IPS-18c (cell line): Measurements from ENCODE around the gene AGAP3.

ENCODE experiments used
- H3K4me3 ChIP-seq: 2 replicates; pipeline ENCODE4 v1.7.0; 2013; ENCODE audit warnings: low read depth, mild to moderate bottlenecking, low read length, moderate library complexity; ENCODE audit not compliant: insufficient read depth
- H3K9me3 ChIP-seq: one replicate; pipeline ENCODE4 v1.6.1; 2013; ENCODE audit warnings: mild to moderate bottlenecking, low read length, moderate library complexity; ENCODE audit not compliant: control insufficient read depth, insufficient read depth

AGAP3 gene

DNA sequence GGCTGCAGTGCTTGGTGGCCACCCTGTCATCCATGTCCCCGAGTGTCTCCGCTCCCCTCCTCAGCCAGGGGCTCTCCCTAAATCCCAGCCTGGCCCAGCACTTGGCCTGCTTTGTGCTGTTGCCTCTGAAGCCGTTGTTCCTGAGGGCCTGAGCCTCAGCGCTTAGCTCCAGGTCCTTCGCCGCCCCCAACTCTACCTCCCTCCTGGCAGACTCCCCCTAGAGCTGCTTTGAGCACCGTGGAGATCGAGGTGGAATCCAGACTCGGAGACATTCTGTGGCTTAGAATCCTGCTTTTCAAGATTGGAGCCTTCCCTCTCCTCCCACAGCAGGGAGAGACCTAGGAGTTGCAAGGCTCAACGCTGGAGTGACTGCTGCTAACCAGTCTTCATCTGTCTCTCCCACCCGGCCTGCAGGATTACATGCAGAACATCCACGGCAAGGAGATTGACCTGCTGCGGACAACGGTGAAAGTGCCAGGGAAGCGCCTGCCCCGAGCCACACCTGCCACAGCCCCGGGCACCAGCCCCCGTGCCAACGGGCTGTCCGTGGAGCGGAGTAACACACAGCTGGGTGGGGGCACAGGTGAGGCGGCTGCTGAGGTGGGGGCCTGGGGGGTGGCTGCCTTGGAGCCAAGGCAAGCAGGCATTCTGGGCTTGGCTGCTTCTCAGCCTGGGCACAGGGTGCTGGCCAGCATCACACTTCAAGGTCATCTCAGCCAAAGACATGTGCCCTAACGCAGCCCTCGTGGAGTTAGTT lies 47.9 kb downstream of the AGAP3 start:
- no peaks in the 10 kb centered on the region for H3K9me3 ChIP-seq
- H3K4me3 ChIP-seq = no peak overlapping the region

- H3K9me3 ChIP-seq = no peaks in the 10 kb centered on the region
- H3K4me3 ChIP-seq = no peak overlapping the region
Measured at GRCh38 chr7:151134743-151135524, 48.7 kb downstream of the AGAP3 start.

- Histone ChIP-seq H3K9me3 (no peaks in the 10 kb centered on the region), H3K4me3 (no peak overlapping the region)
Measured at GRCh38 chr7:151135525-151135845, 49.2 kb downstream of the AGAP3 start.

DNA sequence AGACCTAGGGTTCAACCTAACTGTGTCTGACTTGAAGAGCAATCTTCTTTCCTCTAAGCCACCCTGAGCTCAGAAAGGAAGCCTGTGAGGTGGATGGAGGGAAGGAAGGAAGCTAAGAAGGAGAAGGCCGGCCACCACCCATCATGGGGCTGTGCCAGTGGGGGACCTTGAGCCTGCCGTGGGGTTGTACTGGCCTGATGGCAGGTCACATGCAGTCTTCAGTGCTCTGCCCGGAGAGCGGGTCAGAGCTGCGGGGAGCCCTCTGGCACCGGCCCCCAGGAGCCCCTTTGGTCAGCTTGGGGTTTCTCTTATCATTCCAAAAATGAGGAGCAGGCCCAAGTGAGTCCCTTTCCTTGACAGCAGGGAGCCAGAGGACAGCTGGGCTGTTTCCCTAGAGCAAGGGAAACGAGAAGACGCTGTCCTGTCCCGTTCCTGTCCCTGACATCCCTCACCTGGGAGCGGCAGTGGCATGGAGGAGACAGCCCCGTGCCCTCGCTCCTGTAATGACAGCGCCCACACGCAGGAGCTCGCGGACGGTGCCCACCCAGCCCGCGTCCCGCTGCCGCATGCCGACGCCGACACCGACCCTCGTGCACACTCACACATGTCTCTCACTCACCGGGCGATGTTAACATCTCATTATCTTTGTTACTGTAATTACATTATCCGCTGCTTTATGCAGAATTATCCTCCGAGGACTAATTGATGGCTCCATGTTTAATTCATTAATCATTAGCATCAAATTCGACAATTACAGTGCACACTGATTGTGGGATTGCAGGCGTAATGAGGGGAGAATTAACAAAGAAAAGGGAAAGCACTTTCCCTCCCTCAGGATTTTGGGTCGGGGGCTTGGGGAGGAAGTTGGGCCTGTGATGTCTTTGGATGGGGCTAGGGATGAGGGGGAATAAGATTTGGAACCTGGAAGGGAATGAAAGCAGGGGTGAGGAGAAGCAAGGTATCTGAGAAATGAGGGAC lies 49.9 kb downstream of the AGAP3 start:
- no peak overlapping the region for H3K4me3 ChIP-seq
- no peaks in the 10 kb centered on the region for H3K9me3 ChIP-seq

- Histone ChIP-seq H3K4me3 (no peak overlapping the region), H3K9me3 (no peaks in the 10 kb centered on the region)
Measured at GRCh38 chr7:151137076-151137675, 50.9 kb downstream of the AGAP3 start.

GRCh38 chr7:151137791-151138152 lies 51.5 kb downstream of the AGAP3 start:
- Histone ChIP-seq H3K9me3 (no peaks in the 10 kb centered on the region), H3K4me3 (no peak overlapping the region)

DNA sequence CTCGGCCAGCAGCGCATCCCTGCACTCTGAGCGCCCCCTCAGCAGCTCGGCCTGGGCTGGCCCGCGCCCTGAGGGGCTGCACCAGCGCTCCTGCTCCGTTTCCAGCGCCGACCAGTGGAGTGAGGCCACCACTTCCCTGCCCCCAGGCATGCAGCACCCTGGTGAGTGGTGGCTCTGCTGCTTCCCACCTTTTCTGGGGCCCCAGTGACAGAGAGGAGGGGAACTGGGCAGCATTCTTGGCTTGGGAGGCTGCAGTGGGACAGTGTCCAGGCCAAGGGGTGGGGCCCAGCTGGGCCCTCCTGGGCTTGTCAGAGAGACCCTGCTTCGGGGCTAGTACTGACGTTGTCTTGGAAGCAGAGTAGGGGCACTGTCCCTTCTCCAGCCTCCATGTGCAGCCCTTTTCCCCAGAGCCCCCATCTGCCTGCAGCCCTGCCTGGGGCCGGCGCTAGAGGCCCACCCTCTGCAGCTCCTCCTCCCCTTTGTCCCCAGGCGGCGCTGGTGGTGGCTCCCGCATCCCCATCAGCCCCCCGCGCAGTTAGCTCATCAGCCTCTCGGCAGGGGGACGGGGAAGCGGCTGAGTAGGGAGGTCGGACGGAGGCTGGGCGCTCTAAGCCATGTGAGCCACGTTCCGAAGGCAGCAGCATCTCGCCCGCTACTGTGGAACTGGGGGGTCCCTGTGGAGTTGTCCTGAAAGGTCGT lies 52.0 kb downstream of the AGAP3 start:
- no peak overlapping the region for H3K4me3 ChIP-seq
- H3K9me3 ChIP-seq = no peaks in the 10 kb centered on the region

DNA sequence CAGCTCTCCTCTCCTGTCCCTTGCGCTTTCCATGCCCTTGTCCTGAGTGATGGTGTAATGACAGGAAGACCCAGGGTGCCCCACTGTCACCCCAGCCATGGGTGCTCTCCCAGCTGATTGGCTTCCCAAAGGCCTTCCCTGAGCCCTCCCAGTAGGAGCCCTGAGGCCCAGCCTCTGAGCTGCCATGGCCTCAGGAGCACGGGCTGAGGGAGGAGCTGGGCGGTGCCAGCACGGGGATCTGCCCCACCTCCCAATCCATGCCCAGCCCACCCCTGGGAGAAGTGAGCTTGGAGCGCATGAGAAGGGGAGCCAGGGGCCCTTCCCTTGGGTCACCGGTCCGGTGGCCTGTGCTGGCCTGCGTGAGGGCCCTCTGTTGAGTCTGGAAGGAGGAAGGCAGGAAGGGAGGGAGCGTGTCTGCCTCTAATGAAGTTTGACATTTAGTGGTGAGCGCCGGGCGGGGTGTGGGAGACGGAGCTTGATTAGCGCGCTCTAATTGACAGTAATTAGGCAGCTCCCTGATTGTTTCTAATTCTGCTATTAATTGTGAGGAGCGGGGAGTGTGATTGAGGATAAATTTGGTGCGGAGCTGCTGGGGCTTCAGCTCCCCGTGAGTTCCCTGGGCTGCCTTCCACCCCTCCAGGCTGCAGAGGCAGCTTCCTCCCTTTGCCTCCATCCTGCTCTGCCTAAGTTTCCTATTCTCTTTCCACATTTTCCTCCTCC lies 53.0 kb downstream of the AGAP3 start:
- no peak overlapping the region for H3K4me3 ChIP-seq
- H3K9me3 ChIP-seq = no peaks in the 10 kb centered on the region

DNA sequence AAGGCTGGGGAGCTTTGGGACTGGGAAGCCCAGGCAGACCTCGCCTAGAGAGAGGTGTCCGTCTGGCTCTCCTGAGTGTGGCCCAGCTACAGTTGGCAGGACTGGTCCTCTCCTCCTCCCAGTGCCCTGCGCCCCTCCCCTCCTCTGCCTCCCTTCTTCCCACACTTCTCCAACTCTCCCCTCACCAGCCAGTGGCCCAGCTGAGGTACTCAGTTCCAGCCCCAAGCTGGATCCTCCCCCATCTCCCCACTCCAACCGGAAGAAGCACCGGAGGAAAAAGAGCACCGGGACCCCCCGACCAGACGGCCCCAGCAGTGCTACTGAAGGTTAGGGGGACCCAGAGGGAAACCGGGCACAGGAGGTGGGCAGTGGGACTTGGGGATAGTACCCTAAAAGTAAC lies 53.5 kb downstream of the AGAP3 start:
- Histone ChIP-seq H3K9me3 (no peaks in the 10 kb centered on the region), H3K4me3 (no peak overlapping the region)

DNA sequence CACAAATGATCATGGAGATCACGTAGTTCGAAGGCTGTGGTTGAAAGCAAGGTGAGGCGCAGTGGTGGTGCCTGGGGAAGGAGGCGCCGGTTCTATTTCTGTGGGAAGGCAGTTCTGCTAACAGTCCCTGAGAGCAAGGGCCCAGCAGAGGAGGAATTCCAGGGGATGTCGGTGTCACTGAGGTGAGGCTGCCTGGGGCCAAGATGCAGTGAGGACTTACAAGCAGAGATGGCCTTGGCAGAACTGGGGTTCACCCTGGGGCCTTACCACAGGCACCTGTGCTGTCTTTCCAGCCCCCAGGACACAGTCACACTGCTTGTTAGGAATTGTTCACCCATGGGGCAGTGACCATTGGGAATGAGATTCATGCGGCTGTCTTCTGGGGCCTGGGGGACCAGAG lies 54.6 kb downstream of the AGAP3 start:
- Histone ChIP-seq H3K4me3 (no peak overlapping the region), H3K9me3 (no peaks in the 10 kb centered on the region)

- Histone ChIP-seq H3K9me3 (no peaks in the 10 kb centered on the region), H3K4me3 (no peak overlapping the region)
Measured at GRCh38 chr7:151141311-151141854, 55.1 kb downstream of the AGAP3 start.

GRCh38 chr7:151141855-151142685 lies 55.8 kb downstream of the AGAP3 start:
- no peak overlapping the region; the same call in 1 of the 2 replicates for H3K4me3 ChIP-seq
- H3K9me3 ChIP-seq = no peaks in the 10 kb centered on the region

GRCh38 chr7:151142686-151143040 lies 56.4 kb downstream of the AGAP3 start:
- no peaks in the 10 kb centered on the region for H3K9me3 ChIP-seq
- no peak overlapping the region; the same call in 1 of the 2 replicates for H3K4me3 ChIP-seq

DNA sequence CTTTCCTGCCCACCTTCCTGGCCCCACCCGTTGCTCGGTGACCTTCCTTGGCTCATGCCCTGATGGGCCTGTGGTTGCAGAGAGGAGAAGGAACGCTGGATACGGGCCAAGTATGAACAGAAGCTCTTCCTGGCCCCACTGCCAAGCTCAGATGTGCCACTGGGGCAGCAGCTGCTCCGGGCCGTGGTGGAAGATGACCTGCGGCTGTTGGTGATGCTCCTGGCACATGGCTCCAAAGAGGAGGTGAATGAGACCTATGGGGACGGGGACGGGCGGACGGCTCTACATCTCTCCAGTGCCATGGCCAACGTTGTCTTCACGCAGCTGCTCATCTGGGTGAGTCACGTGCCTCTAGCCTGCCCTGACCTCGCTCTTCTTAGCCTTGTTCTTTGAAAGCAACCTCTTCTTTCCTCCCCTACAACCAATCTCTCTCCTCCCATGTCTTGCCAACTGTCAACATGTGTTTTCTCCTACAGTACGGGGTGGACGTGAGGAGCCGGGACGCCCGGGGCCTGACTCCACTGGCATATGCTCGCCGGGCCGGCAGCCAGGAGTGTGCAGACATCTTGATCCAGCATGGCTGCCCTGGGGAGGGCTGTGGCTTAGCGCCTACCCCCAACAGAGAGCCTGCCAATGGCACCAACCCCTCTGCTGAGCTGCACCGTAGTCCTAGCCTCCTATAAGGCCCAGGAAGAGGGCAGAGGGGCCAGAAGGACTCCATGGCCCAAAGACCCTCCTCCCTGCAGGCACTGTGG lies 57.2 kb downstream of the AGAP3 start:
- no peak overlapping the region for H3K4me3 ChIP-seq
- no peaks in the 10 kb centered on the region for H3K9me3 ChIP-seq

GRCh38 chr7:151144387-151144786 lies 58.1 kb downstream of the AGAP3 start:
- Histone ChIP-seq H3K4me3 (no peak overlapping the region), H3K9me3 (no peaks in the 10 kb centered on the region)
